ENCODE measurements around the gene IL36A.

IL36A gene

DNA sequence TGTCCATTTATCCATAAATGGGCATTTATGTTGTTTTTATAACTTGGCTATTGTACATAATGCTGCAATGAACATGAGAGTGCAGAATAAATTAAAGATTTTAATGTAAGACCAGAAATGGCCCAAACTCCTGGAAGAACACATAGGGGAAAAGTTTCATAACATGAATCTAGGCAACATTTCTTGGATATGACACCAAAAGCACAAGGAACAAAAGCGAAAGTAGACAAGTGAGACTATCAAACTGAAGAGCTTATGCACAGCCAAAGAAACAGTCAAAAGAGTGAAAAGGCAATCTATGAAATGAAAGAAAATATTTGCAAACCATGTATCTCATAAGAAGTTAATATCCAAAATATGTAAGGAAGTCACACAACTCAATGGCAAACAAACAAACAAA lies 5.8 kb downstream of the IL36A start:
- no peak overlapping the region for H3K4me3 ChIP-seq (ENCODE audit: low read length)
- no peaks in the 10 kb centered on the region for H3K36me3 ChIP-seq (ENCODE audit: control insufficient read depth, insufficient read depth, low read length)
- H3K27me3 ChIP-seq (ENCODE audit: control insufficient read depth, insufficient read depth, low read length): no peaks in the 10 kb centered on the region
- peaks cover 13% of the 10 kb centered on the region for H3K4me1 ChIP-seq (ENCODE audit: control insufficient read depth, insufficient read depth, low read length)
- H3K9me3 ChIP-seq (ENCODE audit: control insufficient read depth, low read length): no peaks in the 10 kb centered on the region
- H3K9ac ChIP-seq (ENCODE audit: low read length): no peak overlapping the region

DNA sequence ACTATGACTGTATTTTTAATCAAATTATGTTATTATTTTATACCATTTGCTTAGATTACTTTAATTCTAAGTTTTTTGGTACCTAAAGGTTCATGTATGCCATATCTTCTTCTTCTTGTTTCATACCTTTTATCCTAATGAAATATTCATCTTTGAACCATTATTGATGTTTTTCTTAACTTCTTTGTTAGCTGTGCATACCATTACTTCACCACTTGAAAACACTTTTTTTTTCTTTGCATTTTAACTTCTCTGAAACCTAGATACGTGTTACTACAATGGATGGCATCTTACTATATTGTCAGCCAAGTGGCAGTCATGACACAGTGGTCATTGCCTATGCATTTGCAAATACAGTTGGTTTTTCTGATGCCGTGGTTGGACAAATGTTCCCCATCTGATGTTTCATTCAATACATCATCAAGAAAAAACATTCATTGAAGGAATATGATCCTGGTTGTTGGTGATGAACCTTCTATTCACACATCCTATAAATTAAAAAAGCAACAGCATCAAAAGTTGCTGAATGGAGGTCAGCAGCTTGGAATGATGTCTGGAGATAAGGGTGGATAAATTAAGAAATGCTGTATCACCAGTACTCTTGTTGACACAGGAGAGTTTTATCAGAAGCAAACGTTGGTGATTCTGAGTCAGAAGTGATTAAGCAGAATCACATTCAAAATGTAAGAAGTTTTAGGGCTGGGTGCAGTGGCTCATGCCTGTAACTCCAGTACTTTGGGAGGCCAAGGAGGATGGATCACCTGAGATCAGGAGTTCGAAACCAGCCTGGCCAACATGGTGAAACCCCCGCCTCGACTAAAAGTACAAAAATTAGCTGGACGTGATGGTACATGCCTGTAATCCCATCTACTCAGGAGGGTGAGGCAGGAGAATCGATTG lies 7.4 kb downstream of the IL36A start:
- H3K9ac ChIP-seq (ENCODE audit: low read length): no peak overlapping the region
- H3K9me3 ChIP-seq (ENCODE audit: control insufficient read depth, low read length): no peaks in the 10 kb centered on the region
- H3K4me3 ChIP-seq (ENCODE audit: low read length): no peak overlapping the region
- no peaks in the 10 kb centered on the region for H3K36me3 ChIP-seq (ENCODE audit: control insufficient read depth, insufficient read depth, low read length)
- H3K4me1 ChIP-seq (ENCODE audit: control insufficient read depth, insufficient read depth, low read length): peaks cover 13% of the 10 kb centered on the region
- no peaks in the 10 kb centered on the region for H3K27me3 ChIP-seq (ENCODE audit: control insufficient read depth, insufficient read depth, low read length)

DNA sequence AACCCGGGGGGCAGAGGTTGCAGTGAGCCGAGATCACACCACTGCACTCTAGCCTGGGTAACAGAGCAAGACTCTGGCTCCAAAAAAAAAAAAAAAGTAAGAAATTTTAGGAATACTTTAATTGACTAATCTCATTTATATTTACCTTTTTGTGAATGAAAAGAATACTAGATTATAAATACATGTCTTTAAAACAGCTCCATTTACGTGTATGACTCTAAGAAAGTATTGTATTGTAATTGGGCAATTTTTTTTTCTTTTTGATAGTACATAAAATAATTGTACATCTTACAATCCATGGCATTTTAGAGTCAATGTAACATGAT lies 8.0 kb downstream of the IL36A start:
- no peaks in the 10 kb centered on the region for H3K9me3 ChIP-seq (ENCODE audit: control insufficient read depth, low read length)
- H3K4me1 ChIP-seq (ENCODE audit: control insufficient read depth, insufficient read depth, low read length): peaks cover 13% of the 10 kb centered on the region
- H3K36me3 ChIP-seq (ENCODE audit: control insufficient read depth, insufficient read depth, low read length): no peaks in the 10 kb centered on the region
- H3K27me3 ChIP-seq (ENCODE audit: control insufficient read depth, insufficient read depth, low read length): no peaks in the 10 kb centered on the region
- no peak overlapping the region for H3K4me3 ChIP-seq (ENCODE audit: low read length)
- no peak overlapping the region for H3K9ac ChIP-seq (ENCODE audit: low read length)

GRCh38 chr2:113014067-113014466 lies 8.8 kb downstream of the IL36A start:
- Histone ChIP-seq H3K9me3 (ENCODE audit: control insufficient read depth, low read length) (no peaks in the 10 kb centered on the region), H3K27me3 (ENCODE audit: control insufficient read depth, insufficient read depth, low read length) (no peaks in the 10 kb centered on the region), H3K9ac (ENCODE audit: low read length) (no peak overlapping the region), H3K4me1 (ENCODE audit: control insufficient read depth, insufficient read depth, low read length) (peaks cover 13% of the 10 kb centered on the region), H3K36me3 (ENCODE audit: control insufficient read depth, insufficient read depth, low read length) (no peaks in the 10 kb centered on the region), H3K4me3 (ENCODE audit: low read length) (no peak overlapping the region)

DNA sequence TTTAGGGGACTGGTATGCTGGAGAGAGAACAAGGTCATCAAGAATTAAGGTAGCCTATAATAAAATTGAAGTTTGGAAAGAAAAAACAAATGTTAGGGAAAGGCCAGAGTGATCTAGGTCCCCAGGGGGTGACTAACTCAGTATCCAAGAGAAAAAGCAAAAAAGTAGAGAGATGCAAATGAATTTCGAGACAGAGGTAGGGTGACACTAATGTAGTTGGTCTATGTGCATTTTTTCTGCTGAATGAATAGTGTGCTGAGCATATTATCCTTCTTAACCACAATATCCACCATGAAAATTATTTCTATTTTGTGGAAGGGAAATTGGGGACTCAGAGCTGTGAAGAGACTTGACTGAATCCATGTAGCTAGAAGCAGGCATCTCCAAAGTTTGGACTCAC lies 9.8 kb downstream of the IL36A start:
- Histone ChIP-seq H3K27me3 (ENCODE audit: control insufficient read depth, insufficient read depth, low read length) (no peaks in the 10 kb centered on the region), H3K4me3 (ENCODE audit: low read length) (no peak overlapping the region), H3K36me3 (ENCODE audit: control insufficient read depth, insufficient read depth, low read length) (no peaks in the 10 kb centered on the region), H3K4me1 (ENCODE audit: control insufficient read depth, insufficient read depth, low read length) (peaks cover 13% of the 10 kb centered on the region), H3K9ac (ENCODE audit: low read length) (no peak overlapping the region), H3K9me3 (ENCODE audit: control insufficient read depth, low read length) (no peaks in the 10 kb centered on the region)

DNA sequence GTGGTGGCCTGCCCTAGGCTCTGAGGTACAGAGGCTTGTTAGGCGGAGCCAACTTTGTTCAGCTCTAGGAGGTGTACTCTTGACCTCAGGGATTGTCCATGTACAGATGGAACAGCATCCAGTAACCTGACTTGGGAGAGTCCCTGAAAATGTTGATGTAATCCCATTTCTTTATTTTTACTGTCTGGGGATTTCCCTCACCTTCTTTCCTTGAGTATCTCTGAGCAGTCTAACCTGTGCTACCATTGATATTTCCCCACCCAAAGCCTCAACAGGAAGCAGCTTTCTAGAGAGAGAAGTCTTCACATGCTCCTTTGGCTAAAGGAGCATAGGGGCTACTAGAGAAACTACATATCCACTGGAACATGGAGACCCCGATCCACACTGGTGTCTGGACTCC lies 10.4 kb downstream of the IL36A start:
- no peak overlapping the region for H3K9ac ChIP-seq (ENCODE audit: low read length)
- no peaks in the 10 kb centered on the region for H3K9me3 ChIP-seq (ENCODE audit: control insufficient read depth, low read length)
- H3K4me1 ChIP-seq (ENCODE audit: control insufficient read depth, insufficient read depth, low read length): peaks cover 13% of the 10 kb centered on the region
- no peaks in the 10 kb centered on the region for H3K27me3 ChIP-seq (ENCODE audit: control insufficient read depth, insufficient read depth, low read length)
- H3K36me3 ChIP-seq (ENCODE audit: control insufficient read depth, insufficient read depth, low read length): no peaks in the 10 kb centered on the region
- no peak overlapping the region for H3K4me3 ChIP-seq (ENCODE audit: low read length)

DNA sequence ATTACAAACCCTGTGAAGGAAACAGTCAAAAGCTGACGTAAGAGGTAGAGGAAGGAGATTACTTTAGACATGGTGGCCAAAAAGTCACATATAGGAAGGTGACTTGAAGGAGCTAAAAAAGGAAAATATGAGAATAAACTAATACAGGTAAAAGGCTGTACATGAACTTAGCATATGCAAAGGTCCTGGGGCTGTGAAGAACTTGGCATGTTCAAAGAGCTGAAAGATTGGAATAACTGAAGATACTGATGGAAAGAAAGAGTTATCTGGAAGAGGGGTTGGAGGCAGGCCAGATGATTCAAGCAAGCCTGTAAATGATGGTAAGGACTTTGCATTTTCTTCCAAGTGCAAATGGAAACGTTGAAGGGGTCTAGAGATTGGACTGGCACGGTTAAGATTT lies 13.2 kb downstream of the IL36A start:
- Histone ChIP-seq H3K36me3 (ENCODE audit: control insufficient read depth, insufficient read depth, low read length) (no peaks in the 10 kb centered on the region), H3K4me1 (ENCODE audit: control insufficient read depth, insufficient read depth, low read length) (peaks cover 8% of the 10 kb centered on the region), H3K4me3 (ENCODE audit: low read length) (no peak overlapping the region), H3K9me3 (ENCODE audit: control insufficient read depth, low read length) (no peaks in the 10 kb centered on the region), H3K9ac (ENCODE audit: low read length) (no peak overlapping the region), H3K27me3 (ENCODE audit: control insufficient read depth, insufficient read depth, low read length) (no peaks in the 10 kb centered on the region)

- Histone ChIP-seq H3K4me1 (ENCODE audit: control insufficient read depth, insufficient read depth, low read length) (no peaks in the 10 kb centered on the region), H3K4me3 (ENCODE audit: low read length) (no peak overlapping the region), H3K36me3 (ENCODE audit: control insufficient read depth, insufficient read depth, low read length) (no peaks in the 10 kb centered on the region), H3K27me3 (ENCODE audit: control insufficient read depth, insufficient read depth, low read length) (no peaks in the 10 kb centered on the region), H3K9me3 (ENCODE audit: control insufficient read depth, low read length) (no peaks in the 10 kb centered on the region), H3K9ac (ENCODE audit: low read length) (no peak overlapping the region)
Measured at GRCh38 chr2:113021312-113021711, 16.1 kb downstream of the IL36A start.

- Histone ChIP-seq H3K36me3 (ENCODE audit: control insufficient read depth, insufficient read depth, low read length) (no peaks in the 10 kb centered on the region), H3K27me3 (ENCODE audit: control insufficient read depth, insufficient read depth, low read length) (peaks cover 4% of the 10 kb centered on the region), H3K4me1 (ENCODE audit: control insufficient read depth, insufficient read depth, low read length) (no peaks in the 10 kb centered on the region), H3K4me3 (ENCODE audit: low read length) (no peak overlapping the region), H3K9me3 (ENCODE audit: control insufficient read depth, low read length) (no peaks in the 10 kb centered on the region), H3K9ac (ENCODE audit: low read length) (no peak overlapping the region)
Measured at GRCh38 chr2:113024764-113025163, 19.5 kb downstream of the IL36A start.

GRCh38 chr2:113025737-113026136 lies 20.5 kb downstream of the IL36A start:
- peaks cover 4% of the 10 kb centered on the region for H3K27me3 ChIP-seq (ENCODE audit: control insufficient read depth, insufficient read depth, low read length)
- H3K9me3 ChIP-seq (ENCODE audit: control insufficient read depth, low read length): no peaks in the 10 kb centered on the region
- no peak overlapping the region for H3K4me3 ChIP-seq (ENCODE audit: low read length)
- no peak overlapping the region for H3K9ac ChIP-seq (ENCODE audit: low read length)
- no peaks in the 10 kb centered on the region for H3K4me1 ChIP-seq (ENCODE audit: control insufficient read depth, insufficient read depth, low read length)
- no peaks in the 10 kb centered on the region for H3K36me3 ChIP-seq (ENCODE audit: control insufficient read depth, insufficient read depth, low read length)

DNA sequence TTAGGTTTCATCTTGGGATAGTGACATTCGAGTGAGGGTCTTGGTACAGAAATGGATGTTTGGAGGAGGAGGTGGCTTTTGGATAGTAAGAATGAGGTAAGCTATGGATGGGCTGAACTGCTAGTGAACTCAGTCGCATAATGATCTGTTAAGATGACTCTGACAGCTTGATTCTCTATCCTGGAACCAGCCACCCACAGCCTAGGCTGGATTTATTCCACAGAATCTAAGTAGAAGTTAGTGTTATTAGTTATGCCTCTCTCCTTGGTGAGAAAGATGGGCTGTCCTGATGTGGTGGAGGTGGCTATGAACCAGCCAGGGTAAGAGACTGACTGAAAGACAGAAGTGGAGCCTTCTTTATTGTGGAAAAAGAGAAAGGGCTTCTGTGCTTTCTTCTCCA lies 22.4 kb downstream of the IL36A start:
- no peaks in the 10 kb centered on the region for H3K9me3 ChIP-seq (ENCODE audit: control insufficient read depth, low read length)
- no peaks in the 10 kb centered on the region for H3K4me1 ChIP-seq (ENCODE audit: control insufficient read depth, insufficient read depth, low read length)
- no peak overlapping the region for H3K4me3 ChIP-seq (ENCODE audit: low read length)
- no peaks in the 10 kb centered on the region for H3K36me3 ChIP-seq (ENCODE audit: control insufficient read depth, insufficient read depth, low read length)
- H3K27me3 ChIP-seq (ENCODE audit: control insufficient read depth, insufficient read depth, low read length): peaks cover 4% of the 10 kb centered on the region
- no peak overlapping the region for H3K9ac ChIP-seq (ENCODE audit: low read length)

DNA sequence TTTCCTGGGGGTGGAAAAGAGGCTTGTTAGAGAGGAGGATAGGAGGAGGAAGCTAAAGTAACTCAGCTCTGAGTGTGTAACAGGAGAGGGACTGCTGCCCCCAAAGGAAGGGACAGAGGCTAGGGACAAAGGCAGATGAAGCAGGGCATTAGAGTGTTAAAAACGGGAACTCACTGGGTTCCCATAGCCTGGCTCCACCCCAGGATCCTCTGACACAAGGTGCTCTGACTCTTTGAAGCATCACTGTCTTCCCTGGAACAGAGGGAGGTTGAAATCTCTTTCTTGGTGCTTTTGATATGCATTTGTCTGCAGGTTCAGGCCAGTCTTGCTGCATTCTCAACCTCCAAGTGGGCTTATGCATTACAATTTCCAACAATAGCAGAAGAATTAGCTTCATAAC lies 22.9 kb downstream of the IL36A start:
- Histone ChIP-seq H3K4me3 (ENCODE audit: low read length) (no peak overlapping the region), H3K4me1 (ENCODE audit: control insufficient read depth, insufficient read depth, low read length) (no peaks in the 10 kb centered on the region), H3K36me3 (ENCODE audit: control insufficient read depth, insufficient read depth, low read length) (no peaks in the 10 kb centered on the region), H3K9me3 (ENCODE audit: control insufficient read depth, low read length) (no peaks in the 10 kb centered on the region), H3K27me3 (ENCODE audit: control insufficient read depth, insufficient read depth, low read length) (peaks cover 4% of the 10 kb centered on the region), H3K9ac (ENCODE audit: low read length) (no peak overlapping the region)

DNA sequence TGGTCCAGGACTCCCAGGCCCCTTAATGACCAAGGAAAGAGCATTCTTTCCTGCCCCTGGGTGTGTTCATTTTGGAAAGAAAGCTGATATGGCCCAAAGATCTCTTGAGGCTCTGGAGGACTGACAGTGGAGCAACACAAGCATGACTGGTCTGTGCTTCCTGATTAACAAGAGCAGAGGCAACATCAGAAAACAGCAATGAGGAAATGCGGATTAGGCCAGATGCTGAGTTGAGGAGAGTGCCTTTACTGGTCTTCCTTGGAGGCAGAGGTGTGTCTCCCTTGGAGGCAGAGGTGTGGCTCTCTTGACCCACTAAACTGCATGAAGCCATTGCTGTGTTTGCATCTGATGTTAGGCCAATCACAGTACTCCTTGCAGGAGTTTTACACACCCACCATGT lies 27.5 kb downstream of the IL36A start:
- Histone ChIP-seq H3K36me3 (ENCODE audit: control insufficient read depth, insufficient read depth, low read length) (no peaks in the 10 kb centered on the region), H3K4me3 (ENCODE audit: low read length) (no peak overlapping the region), H3K27me3 (ENCODE audit: control insufficient read depth, insufficient read depth, low read length) (peaks cover 2% of the 10 kb centered on the region), H3K4me1 (ENCODE audit: control insufficient read depth, insufficient read depth, low read length) (no peaks in the 10 kb centered on the region), H3K9me3 (ENCODE audit: control insufficient read depth, low read length) (no peaks in the 10 kb centered on the region), H3K9ac (ENCODE audit: low read length) (no peak overlapping the region)

Measured in mucosa of stomach (tissue), 1 donor.